Fibroblast of lung (primary cell): ENCODE measurements around the gene KRT78. TPM values are rescaled to one million over a fixed set of nuclear protein-coding genes. Genes with fewer than 3 reads are reported as not detected.

Source experiments
- DNase-seq, 2 donors: peaks; one replicate each; pipeline versions ENCODE4 v3.0.0 to v3.0.0-alpha.2; 2010; ENCODE audit warnings: low read depth in 2 of 2
- H2AFZ ChIP-seq: 2 replicates; pipeline ENCODE4 v1.5.1; 2012; ENCODE audit warnings: low read length, control low read depth, inconsistent platforms
- H3K27ac ChIP-seq: 2 replicates; pipeline ENCODE4 v1.5.1; 2011; ENCODE audit warnings: low read length, control low read depth; ENCODE audit not compliant: insufficient read depth
- H3K27me3 ChIP-seq: 2 replicates; pipeline ENCODE4 v1.5.1; 2011; ENCODE audit warnings: mild to moderate bottlenecking, low read length; ENCODE audit not compliant: control insufficient read depth, insufficient read depth
- H3K36me3 ChIP-seq: 2 replicates; pipeline ENCODE4 v1.5.1; 2011; ENCODE audit warnings: low read length; ENCODE audit not compliant: control insufficient read depth, insufficient read depth
- H3K4me1 ChIP-seq: 2 replicates; pipeline ENCODE4 v1.5.1; 2011; ENCODE audit warnings: low read length; ENCODE audit not compliant: control insufficient read depth, insufficient read depth; ENCODE audit errors: extremely low read depth
- H3K4me2 ChIP-seq: 2 replicates; pipeline ENCODE4 v1.5.1; 2011; ENCODE audit warnings: low read length, control low read depth; ENCODE audit not compliant: insufficient read depth; ENCODE audit errors: extremely low read depth
- H3K4me3 ChIP-seq, 4 experiments: fragments of 200-600 bp in 1 of 4; sonication (generic) in 1 of 4; replicated peaks in 1 of 4; 2 replicates each; pipeline ENCODE4 v1.5.1; 2011 to 2016; ENCODE audit warnings: low read length in 4 of 4, low read depth in 3 of 4, mild to moderate bottlenecking in 3 of 4, control low read depth in 2 of 4, inconsistent platforms in 1 of 4, mixed read lengths in 1 of 4; ENCODE audit not compliant: insufficient read depth in 1 of 4; ENCODE audit errors: control extremely low read depth in 1 of 4
- H3K79me2 ChIP-seq: 2 replicates; pipeline ENCODE4 v1.5.1; 2012; ENCODE audit warnings: mild to moderate bottlenecking, low read length, inconsistent platforms; ENCODE audit not compliant: control insufficient read depth, insufficient read depth
- H3K9ac ChIP-seq: 2 replicates; pipeline ENCODE4 v1.5.1; 2011; ENCODE audit warnings: mild to moderate bottlenecking, low read length, control low read depth; ENCODE audit not compliant: insufficient read depth
- H3K9me3 ChIP-seq: 2 replicates; pipeline ENCODE4 v1.5.1; 2012; ENCODE audit warnings: low read depth, low read length; ENCODE audit not compliant: control insufficient read depth, insufficient read depth
- H4K20me1 ChIP-seq: 2 replicates; pipeline ENCODE4 v1.5.1; 2011; ENCODE audit warnings: low read length; ENCODE audit not compliant: control insufficient read depth, insufficient read depth; ENCODE audit errors: extremely low read depth
- CTCF ChIP-seq, 2 donors: IDR thresholded peaks in 1 of 2; conservative IDR thresholded peaks in 1 of 2; 1 replicate in 1 of 2; 2 replicates in 1 of 2; pipeline ENCODE4 v1.5.1; 2011 to 2012; ENCODE audit warnings: low read length in 2 of 2, control low read depth in 1 of 2, inconsistent platforms in 1 of 2, low read depth in 1 of 2, mild to moderate bottlenecking in 1 of 2
- EZH2 ChIP-seq: IDR thresholded peaks from 2 replicates; pipeline ENCODE4 v1.5.1; 2012; ENCODE audit warnings: low read length, control low read depth, mild to moderate bottlenecking; ENCODE audit errors: missing control alignments
- polyA plus RNA-seq, 2 donors: library from polyadenylated mRNA; depleted of rRNA in 1 of 2; stranded (reverse) in 1 of 2; unstranded in 1 of 2; fragments of >200 nt; gene quantifications; 2 replicates each; pipeline ENCODE4 v1.2.1, GENCODE V29; 2011 to 2012; ENCODE audit warnings: missing spikeins in 1 of 2
- total RNA-seq: library from RNA; depleted of rRNA; stranded (reverse); fragments of >200 nt; gene quantifications from 2 replicates; pipeline ENCODE4 v1.2.1, GENCODE V29; 2014

KRT78 gene
- total and polyA plus RNA-seq, 2 donors (not counting 1 experiment from before 2014, with no cell fraction given): not detected

GRCh38 chr12:52873513-52873831 is 24.7 kb upstream of the KRT78 start:
- H3K27me3 ChIP-seq: no peaks in the 10 kb centered on the region
- H3K4me3 ChIP-seq: peak overlapping the region in 2 of 4 experiments; percentile 41 to 57
- H3K27ac ChIP-seq: peak overlapping the region; percentile 75
- no peak for DNase-seq
- no peaks in the 10 kb centered on the region for H3K9me3 ChIP-seq
- no peaks in the 10 kb centered on the region for H3K79me2 ChIP-seq
- peaks cover 34% of the 10 kb centered on the region for H3K4me1 ChIP-seq
- peak overlapping the region; percentile 52 for H3K9ac ChIP-seq
- no peaks in the 10 kb centered on the region for H4K20me1 ChIP-seq
- TF ChIP-seq CTCF (conservative IDR thresholded peaks at IDR 0.05 in 1 of 2, IDR thresholded peaks at IDR 0.05 in 1 of 2; ENCODE audit: low read depth in 1 of 2, low read length in 2 of 2) (no peak), EZH2 (no peak)
- no peaks in the 10 kb centered on the region for H3K36me3 ChIP-seq
- H2AFZ ChIP-seq: no peak overlapping the region
- peak overlapping the region; percentile 91 for H3K4me2 ChIP-seq

GRCh38 chr12:52872644-52873389 is 24.0 kb upstream of the KRT78 start:
- TF ChIP-seq CTCF (conservative IDR thresholded peaks at IDR 0.05 in 1 of 2, IDR thresholded peaks at IDR 0.05 in 1 of 2; ENCODE audit: low read depth in 1 of 2, low read length in 2 of 2): no peak
- TF ChIP-seq EZH2: no peak
- Histone ChIP-seq H4K20me1 (no peaks in the 10 kb centered on the region), H3K9ac (no peak overlapping the region), H3K4me3 (no peak overlapping the region), H2AFZ (no peak overlapping the region), H3K36me3 (no peaks in the 10 kb centered on the region), H3K4me1 (peaks cover 34% of the 10 kb centered on the region), H3K4me2 (no peak overlapping the region), H3K79me2 (no peaks in the 10 kb centered on the region), H3K9me3 (no peaks in the 10 kb centered on the region), H3K27ac (no peak overlapping the region), H3K27me3 (no peaks in the 10 kb centered on the region)
- no peak for DNase-seq

GRCh38 chr12:52871291-52872039 is 22.7 kb upstream of the KRT78 start:
- H2AFZ ChIP-seq: no peak overlapping the region
- H3K9me3 ChIP-seq: no peaks in the 10 kb centered on the region
- TF ChIP-seq CTCF (conservative IDR thresholded peaks at IDR 0.05 in 1 of 2, IDR thresholded peaks at IDR 0.05 in 1 of 2; ENCODE audit: low read depth in 1 of 2, low read length in 2 of 2) (no peak), EZH2 (no peak)
- H3K9ac ChIP-seq: no peak overlapping the region
- H3K4me1 ChIP-seq: peaks cover 34% of the 10 kb centered on the region
- peak overlapping the region; percentile 82 for H3K27ac ChIP-seq
- no peaks in the 10 kb centered on the region for H3K36me3 ChIP-seq
- peak; percentile 79 to 85 for DNase-seq
- no peaks in the 10 kb centered on the region for H3K27me3 ChIP-seq
- H3K4me2 ChIP-seq: peak overlapping the region; percentile 56
- H3K4me3 ChIP-seq: no peak overlapping the region
- no peaks in the 10 kb centered on the region for H4K20me1 ChIP-seq
- H3K79me2 ChIP-seq: no peaks in the 10 kb centered on the region
